Fibroblast of skin of right quadriceps (primary cell): Measurements from ENCODE around the gene OR51T1.
"Not testable (repeated sequence)": the region's sequence is repeated elsewhere in the genome, so short reads cannot be mapped to it uniquely, and the experiment has no call there.

Experiments used
- DNase-seq: peaks from one replicate; pipeline ENCODE4 v3.0.0-alpha.2; 2013

The OR51T1 gene

GRCh38 chr11:4881860-4882500 is at the start of gene OR51T1:
OR51T1 (plus strand) TSS chr11:4881900; CDS start chr11:4881900, 0 bp downstream.
- peak; percentile 45 for DNase-seq

GRCh38 chr11:4839851-4840549 is 41.7 kb upstream of the OR51T1 start:
- DNase-seq, result no peak

GRCh38 chr11:4848908-4849532 is 32.7 kb upstream of the OR51T1 start, which contains the start of gene OR51S1:
OR51S1 (minus strand) TSS chr11:4849208; CDS start chr11:4849208, 0 bp downstream.
- no peak for DNase-seq

- DNase-seq, result no peak
These were observed 30.7 kb upstream of the OR51T1 start for GRCh38 chr11:4851033-4851432.

GRCh38 chr11:4854286-4854685 is 27.4 kb upstream of the OR51T1 start:
- DNase-seq, result not testable (repeated sequence)

GRCh38 chr11:4862447-4863236 is 19.1 kb upstream of the OR51T1 start:
- no peak for DNase-seq

- no peak for DNase-seq
These were observed 17.8 kb upstream of the OR51T1 start for GRCh38 chr11:4863876-4864275.

- no peak for DNase-seq
These were observed 15.8 kb upstream of the OR51T1 start for GRCh38 chr11:4865855-4866254.

- DNase-seq, result no peak
These were observed 512 bp upstream of the OR51T1 start for GRCh38 chr11:4881188-4881587.

GRCh38 chr11:4882543-4882942 is 843 bp downstream of the OR51T1 start:
- DNase-seq, result no peak

- DNase-seq, result no peak
These were observed 2.7 kb downstream of the OR51T1 start for GRCh38 chr11:4884361-4884760.

- no peak for DNase-seq
These were observed 4.5 kb downstream of the OR51T1 start for GRCh38 chr11:4886186-4886585.

- peak; percentile 2 for DNase-seq
These were observed 5.9 kb downstream of the OR51T1 start for GRCh38 chr11:4887591-4887990.

- DNase-seq, result no peak
These were observed 8.6 kb downstream of the OR51T1 start for GRCh38 chr11:4890279-4890678.

- DNase-seq, result peak; percentile 90
These were observed 10.4 kb downstream of the OR51T1 start for GRCh38 chr11:4891996-4892640.

- no peak for DNase-seq
These were observed 21.8 kb downstream of the OR51T1 start, which contains the start of gene OR51A7 for GRCh38 chr11:4903484-4903883. OR51A7 (plus strand) TSS chr11:4903783; CDS start chr11:4907370, 3,587 bp downstream.

GRCh38 chr11:4916581-4916980 is 34.9 kb downstream of the OR51T1 start:
- no peak for DNase-seq

GRCh38 chr11:4919250-4919649 is 37.5 kb downstream of the OR51T1 start, which contains the start of gene OR51G2:
OR51G2 (minus strand) TSS chr11:4919350; CDS start chr11:4915663, 3,687 bp downstream.
- no peak for DNase-seq

GRCh38 chr11:4921796-4922195 is 40.1 kb downstream of the OR51T1 start:
- DNase-seq, result no peak

GRCh38 chr11:4922304-4922703 is 40.6 kb downstream of the OR51T1 start:
- no peak for DNase-seq

- no peak for DNase-seq
These were observed 42.5 kb downstream of the OR51T1 start, which contains the start of gene OR51G1 for GRCh38 chr11:4924239-4924638. OR51G1 (minus strand) TSS chr11:4924339; CDS start chr11:4924339, 0 bp downstream.

GRCh38 chr11:4926608-4927007 is 44.9 kb downstream of the OR51T1 start:
- DNase-seq, result no peak
